Activated naive CD8-positive, alpha-beta T cell treated with anti-CD3 and anti-CD28 coated beads, Interleukin-2, amount 50 U/mL, for 16 hours (primary cell): ENCODE measurements around the gene SCGB1A1.
"Not testable (repeated sequence)": the region's sequence is repeated elsewhere in the genome, so short reads cannot be mapped to it uniquely, and the experiment has no call there.

Experiments used
- DNase-seq: peaks from one replicate; pipeline ENCODE4 v3.0.0-alpha.2; 2020; ENCODE audit warnings: low read depth, low spot score

Gene SCGB1A1

GRCh38 chr11:62449451-62449851 is 30.6 kb downstream of the SCGB1A1 start:
- DNase-seq = no peak

- DNase-seq = not testable (repeated sequence)
Measured at GRCh38 chr11:62449912-62450311, 31.1 kb downstream of the SCGB1A1 start.

DNA sequence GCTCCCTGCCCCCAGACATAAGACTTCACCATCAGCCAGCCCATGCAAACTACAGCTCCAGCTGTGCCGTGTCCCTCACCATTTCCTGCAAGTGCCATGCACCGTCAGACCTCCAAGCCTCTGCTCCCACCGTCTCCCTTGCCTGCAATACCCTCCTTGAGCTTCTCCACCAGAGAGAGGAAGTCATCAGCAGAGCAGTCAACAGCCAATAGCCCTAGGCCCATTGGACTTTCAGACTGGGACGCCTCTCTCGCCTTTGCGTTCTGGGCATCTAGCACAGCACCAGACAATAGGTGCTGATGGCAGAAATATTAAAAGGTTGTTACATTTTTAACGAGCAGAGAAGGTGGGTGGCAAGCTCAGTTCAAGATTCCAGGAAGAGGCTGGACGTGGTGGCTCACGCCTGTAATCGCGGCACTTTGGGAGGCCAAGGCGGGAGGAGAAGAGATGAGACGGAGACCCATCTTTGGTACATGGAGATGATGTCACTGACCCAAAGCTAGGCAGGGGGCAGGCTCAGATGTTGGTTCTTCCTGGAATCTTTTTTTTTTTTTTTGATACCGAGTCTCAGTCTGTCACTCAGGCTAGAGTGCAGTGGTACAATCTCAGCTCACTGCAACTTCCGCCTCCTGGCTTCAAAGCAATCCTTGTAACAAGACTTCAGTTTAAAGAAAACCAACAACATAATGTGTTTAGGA is 31.9 kb downstream of the SCGB1A1 start:
- no peak for DNase-seq

DNA sequence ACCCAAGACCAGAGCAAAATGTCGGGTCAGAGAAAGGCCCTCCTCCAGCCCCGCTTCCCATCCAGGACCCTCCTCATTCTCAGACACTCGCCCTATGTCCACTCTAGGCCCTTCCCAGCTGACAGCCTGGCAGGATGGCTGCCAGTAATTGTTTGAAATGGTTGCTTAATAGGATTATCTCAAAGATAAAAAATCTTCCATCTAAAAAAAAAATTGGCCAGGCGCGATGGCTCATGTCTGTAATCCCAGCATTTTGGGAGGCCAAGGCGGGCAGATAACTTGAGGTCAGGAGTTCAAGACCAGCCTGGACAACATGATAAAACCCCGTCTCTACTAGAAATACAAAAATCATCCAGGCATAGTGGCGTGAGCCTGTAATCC is 32.4 kb downstream of the SCGB1A1 start:
- no peak for DNase-seq

DNA sequence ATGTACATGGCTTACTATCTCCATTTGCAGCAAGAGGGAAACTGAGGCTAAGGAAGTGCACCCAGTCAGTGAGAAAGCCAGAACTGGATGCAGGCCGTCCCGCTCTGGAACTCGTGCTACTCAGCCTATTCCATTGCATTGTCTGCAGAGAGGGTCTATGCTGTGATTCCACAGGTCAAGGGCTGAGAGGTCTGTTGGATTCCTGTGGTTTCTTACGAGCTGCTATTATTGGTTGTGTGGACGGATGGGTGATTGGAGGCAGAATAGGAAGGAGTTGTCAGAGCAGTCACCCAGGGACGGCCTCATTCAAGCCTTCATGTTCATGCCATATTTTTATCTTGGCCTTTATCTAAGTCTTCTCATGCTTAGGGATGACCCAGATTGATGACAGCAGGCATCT is 33.4 kb downstream of the SCGB1A1 start:
- no peak for DNase-seq

GRCh38 chr11:62452839-62453468 is 34.1 kb downstream of the SCGB1A1 start:
- no peak for DNase-seq

- DNase-seq = no peak
Measured at GRCh38 chr11:62456630-62457029, 37.8 kb downstream of the SCGB1A1 start.

DNA sequence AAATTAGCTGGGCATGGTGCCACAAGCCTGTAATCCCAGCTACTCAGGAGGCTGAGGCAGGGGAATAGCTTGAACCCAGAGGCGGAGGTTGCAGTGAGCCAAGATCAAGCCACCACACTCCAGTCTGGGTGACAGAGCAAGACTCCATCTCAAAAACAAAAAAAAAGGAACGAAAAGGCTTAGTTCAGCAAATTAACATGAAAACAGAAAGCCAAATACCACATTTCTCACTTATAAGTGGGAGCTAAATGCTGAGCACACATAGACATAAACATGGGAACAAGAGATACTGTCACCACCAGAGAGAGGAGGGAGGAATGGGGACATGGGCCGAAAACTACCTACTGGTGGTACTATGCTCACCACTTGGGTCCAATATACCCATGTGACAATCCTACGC is 38.6 kb downstream of the SCGB1A1 start:
- no peak for DNase-seq

- no peak for DNase-seq
Measured at GRCh38 chr11:62458212-62459002, 39.6 kb downstream of the SCGB1A1 start.

- no peak for DNase-seq
Measured at GRCh38 chr11:62459080-62459479, 40.2 kb downstream of the SCGB1A1 start.

- DNase-seq = no peak
Measured at GRCh38 chr11:62461740-62462507, 43.1 kb downstream of the SCGB1A1 start.

DNA sequence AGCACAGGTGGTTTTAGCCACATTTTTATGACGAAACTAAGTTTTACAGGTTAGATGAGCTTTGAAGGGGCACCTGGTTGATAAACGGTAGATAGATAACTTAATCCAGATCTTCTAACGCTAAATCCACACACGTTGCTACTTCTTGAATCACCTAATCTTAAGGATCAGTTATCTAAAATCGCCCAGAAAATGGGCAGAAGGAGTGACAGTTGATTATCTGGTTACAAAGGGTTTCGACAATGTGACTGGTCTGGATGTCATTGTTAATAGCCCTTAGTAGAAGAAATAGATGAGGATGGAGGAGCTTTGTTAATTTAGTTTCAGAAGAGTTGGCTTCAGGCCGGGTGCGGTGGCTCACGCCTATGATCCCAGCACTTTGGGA is 43.7 kb downstream of the SCGB1A1 start:
- DNase-seq = no peak

DNA sequence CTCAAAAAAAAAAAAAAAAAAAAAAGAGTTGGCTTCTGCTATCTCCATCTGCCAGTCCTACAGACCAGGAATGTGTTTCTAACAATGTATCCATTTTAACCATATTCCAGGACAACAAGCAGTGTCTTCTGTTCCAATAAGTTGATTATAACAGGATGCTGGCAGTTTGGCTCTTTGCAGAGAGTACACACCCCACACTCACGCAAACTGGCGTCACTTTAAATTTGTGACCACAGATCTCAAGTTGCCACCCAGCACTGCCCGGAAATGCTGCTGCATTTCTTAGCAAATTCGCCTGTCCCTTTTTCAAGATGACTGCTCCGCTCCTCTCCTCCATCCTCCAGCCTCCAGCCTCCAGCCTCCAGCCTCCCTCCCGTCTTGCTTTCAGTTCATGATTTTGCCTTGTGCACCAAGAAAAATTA is 44.3 kb downstream of the SCGB1A1 start:
- DNase-seq = no peak

DNA sequence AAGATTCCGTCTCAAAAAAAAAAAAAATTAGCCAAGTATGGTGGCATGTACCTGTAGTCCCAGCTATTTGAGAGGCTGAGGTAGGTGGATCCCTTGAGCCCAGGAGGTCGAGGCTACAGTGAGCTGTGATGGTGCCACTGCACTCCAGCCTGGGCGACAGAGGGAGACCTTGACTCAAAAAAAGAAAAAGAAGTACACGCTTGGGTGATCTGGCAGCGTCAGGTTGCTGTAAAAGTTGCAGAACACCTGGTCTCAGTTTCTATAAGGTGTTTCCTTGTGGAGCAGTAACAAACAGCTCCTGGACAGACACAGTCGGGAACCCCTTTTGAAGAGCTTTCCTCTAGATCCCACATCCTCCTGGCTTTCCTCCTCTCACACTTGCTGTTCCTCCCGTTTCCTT is 45.8 kb downstream of the SCGB1A1 start:
- DNase-seq = no peak

DNA sequence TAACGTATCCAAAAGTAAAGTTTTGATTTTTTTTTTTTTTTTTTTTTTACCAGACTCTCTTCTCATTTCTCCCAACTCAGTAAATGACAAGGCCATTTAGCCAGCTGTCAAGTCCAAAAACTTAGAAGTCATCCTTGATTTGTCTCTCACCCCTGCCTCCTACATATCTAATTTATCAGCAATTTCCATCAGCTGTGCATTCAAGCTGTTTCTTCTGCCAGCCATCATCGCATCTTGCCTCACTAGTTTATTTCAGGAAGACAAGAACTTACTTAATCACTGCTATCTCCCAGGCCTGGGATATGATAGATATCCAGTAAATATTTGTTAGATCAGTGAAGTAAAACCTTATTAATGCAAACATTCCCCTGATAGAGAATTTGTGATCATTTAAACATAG is 47.6 kb downstream of the SCGB1A1 start:
- no peak for DNase-seq

DNA sequence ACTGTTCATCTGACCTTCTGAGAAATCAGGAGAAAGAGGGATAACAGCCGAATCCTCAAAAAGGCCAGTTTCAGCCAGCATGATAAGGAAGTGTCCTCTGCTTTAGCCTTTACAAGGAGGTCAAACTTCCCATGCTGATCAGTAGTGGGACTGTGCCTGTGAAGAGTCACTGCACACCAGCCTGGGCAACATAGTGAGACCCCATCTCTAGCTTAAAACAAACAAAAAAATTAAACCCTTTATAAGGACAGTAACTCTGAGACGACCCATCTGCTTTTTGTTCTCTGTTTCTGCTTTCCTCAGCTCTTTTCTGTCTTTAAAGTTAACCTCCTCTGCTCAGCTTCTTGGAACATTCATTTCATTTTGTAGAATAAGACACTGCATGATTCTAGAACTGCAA is 49.7 kb downstream of the SCGB1A1 start:
- no peak for DNase-seq

DNA sequence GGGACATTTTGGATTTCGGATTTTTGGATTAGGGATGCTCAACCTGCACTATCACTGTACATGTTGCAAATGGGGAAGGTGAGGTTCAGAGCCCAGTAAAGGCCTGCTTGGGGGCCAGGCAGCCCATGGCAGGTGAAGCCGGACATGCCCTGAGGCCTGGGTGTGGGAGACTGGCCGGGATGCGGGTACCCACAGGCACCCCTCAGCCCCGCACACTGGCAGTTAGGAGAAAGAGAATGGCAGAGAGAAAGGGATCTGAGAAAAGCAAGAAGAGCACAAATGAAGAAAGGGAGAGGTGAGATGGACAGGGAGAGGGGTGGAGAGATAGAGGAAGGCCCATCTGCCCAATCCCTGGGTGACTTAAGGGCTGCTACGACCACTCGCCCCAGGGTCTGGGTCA is 52.8 kb downstream of the SCGB1A1 start:
- DNase-seq = no peak

DNA sequence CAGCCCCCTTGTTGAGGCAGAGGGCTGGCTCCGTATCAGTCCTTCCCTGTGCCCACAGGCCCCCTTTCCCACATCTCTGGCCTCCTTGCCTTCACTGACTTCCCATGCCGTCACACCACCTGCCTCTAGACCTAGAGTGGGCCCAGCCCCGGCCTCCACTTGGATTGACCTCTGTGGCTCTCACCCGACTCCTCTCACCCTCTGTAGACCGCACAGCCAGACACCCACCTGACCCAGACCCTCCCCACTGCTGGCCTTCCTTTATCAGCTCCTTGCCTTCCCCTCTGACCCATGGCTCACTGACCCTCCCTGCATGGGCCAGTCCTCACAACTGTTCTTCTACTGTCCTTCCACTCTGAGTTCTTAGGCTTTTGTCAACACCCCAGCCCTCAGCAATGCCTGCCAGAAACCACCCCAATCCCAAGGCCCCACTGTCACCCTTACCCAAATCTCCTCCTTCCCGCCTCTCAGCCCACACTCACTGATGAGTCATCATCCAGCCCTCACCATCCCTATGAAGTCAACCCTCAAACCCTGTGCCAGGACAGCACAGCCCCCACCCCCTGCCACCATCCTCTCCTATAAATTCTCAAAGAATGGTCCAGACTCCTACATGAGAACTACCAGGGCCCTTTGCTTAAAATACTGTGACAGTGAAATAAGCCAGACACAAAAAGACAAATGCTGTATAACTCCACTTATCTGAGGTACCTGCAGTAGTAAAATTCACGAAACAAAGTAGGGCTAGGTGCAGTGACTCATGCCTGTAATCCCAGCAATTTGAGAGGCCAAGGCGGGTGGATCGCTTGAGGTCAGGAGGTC is 53.4 kb downstream of the SCGB1A1 start:
- DNase-seq = no peak
